NCI-H748 treated with DMSO at 0.1 percent for 48 hours (cell line): Measurements from ENCODE around the gene GZMA.

Experiments
- DNase-seq: peaks from one replicate; lab custom pipeline; 2025; lab: John Stamatoyannopoulos, UW

The GZMA gene

DNA sequence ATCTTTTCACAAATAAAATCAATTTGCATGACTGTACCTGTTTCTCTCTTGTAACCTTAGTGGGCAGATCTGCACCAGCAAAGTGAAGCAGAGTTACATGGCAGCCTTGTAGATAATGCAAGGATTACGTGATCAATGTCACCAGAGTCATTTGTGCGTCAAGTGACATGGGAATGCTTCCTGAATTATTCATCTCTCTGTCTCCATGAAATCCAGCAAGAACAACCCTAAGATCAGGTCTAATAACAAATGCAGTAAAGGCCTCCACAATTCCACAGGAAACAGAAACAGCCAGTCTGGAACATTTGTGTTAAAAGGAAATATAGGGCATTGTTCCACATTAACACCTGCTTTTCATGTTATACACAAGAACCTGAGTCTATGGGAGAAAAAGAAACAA, 7.8 kb downstream of the GZMA start:
- no peak for DNase-seq

- DNase-seq, result no peak
Observed at GRCh38 chr5:55113327-55113726, 10.9 kb downstream of the GZMA start.

DNA sequence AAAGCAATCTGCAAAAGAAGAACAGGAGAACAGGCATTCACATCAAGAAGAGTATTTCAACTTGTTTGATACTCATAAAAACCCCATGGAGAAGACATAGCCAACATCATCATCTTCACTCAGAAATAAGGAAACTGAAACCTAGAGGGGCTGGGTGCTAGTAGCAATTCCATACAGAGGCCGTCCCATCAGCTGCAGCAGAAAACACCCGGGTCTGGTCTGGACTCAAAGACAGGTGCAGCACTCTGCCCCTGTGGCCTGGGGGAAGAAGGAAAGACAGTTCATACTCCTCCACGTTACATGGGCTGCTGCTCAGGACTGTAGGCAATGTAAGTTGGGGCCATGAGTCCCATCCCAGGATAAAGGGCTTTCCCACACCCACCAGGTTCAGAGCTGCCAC, 11.6 kb downstream of the GZMA start:
- no peak for DNase-seq

GRCh38 chr5:55123365-55123764, 20.9 kb downstream of the GZMA start:
- no peak for DNase-seq

DNA sequence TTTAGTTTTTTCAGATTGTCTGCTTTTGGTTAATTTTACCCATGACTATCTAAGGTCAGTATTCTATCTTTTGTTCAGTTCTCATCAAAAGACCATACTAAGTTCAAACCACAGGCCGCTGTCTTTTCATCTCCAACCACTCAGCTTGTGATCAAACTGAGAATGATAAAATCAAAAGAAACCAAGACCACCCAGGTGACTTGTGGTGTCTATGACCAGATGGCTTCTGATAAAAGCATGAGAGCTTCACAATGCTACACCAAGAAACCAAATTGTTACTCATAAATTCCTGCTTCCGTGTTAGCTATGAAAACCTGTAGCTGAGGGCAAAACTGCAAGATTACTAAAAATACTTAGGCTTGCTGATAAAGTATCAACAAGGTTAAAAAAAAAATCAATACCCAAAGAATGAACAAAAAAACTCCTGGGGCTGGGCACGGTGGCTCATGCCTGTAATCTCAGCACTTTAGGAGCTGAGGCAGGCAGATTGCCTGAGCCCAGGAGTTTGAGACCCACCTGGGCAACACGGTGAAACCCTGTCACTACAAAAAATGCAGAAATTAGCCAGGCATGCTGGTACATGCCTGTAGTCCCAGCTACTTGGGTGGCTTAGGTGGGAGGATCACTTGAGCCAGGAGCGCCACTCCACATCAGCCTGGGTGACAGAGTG, 31.7 kb downstream of the GZMA start:
- no peak for DNase-seq

DNA sequence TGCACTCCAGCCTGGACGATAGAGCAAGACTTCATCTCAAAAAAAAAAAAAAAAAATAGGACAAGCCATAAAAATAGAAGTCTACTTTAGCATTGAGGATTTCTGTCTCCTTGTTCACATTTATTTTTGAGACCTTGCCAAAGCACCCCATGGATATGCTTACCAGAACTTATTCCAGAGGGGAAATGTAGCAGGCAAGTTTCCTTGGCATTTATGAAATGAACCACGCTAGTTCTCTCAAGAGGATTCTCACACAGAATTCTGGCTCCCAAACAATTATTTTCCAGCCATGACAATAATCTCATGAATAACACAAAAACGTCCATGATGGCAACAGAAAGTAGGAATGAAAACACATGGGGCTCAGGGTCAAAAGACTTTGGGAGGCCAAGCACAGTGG, 34.1 kb downstream of the GZMA start:
- DNase-seq, result no peak

DNA sequence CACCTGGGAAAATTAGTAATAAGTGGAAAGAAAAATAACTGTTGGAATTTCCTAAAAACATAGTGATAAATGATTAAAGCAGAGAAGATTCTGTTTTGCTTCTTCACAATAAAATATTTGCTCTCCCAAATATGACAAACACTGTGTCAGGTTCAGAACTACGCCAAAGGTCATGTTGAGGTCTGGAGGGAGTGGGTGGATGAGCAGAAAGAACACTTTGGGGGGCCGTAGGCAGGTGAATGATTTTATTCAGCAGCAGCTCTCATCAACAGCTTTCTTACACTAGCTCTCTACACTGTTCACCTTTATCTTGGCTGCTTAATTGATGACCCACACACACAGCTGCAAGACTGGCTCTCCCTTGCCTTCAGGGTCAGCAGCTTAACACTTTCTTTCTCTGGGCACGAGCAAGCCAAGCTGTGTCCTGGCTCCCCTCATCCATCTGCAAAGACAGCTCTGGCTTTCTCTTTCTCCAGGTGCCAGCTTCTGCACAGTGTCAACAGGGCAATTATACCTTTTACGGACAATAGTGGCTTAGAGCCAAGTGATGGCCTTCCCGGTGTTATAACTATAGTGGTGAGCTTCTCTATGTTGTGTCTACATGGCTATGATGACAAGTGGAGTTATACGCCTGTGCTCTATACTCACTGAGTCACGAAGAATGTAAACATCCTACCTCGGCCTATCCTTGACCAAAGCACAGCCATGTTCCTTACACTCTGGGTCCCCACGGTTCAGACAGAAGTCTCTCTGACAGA, 38.6 kb downstream of the GZMA start:
- DNase-seq, result no peak

DNA sequence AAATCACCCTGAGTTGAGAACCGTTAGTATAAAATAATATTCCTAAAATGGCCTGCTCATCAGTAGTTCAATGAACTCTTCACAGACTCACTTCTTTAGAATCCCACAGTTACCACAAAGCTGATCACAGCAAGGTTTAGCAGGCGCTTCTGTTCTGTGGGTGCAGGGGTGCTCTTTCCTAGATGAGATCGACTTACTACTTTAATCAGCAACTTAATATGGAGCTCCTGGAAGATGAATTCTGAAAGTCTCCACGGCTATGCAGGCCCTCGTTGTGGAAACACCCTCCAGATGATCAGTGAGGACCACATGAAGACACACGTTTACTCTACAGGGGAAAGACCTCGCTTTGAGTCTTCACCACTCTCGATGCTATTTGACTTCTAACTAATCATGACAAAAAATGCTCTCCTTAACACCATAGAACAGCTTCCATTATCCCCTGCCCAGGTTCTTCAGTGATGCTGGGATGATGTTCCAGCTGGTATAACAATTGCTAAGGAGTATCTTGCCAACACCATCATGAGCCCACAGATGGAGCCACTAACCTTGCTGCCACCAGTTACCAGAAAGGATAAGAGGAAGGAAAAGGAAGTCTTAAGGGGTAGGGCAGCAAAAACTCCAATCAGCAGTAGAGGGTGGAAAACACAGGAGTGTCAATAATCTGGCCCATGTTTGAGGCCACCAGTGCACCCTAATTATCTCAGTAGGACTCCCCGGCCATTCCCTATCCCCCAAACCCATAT, 39.7 kb downstream of the GZMA start:
- DNase-seq, result no peak

GRCh38 chr5:55143624-55144023, 41.2 kb downstream of the GZMA start:
- DNase-seq, result no peak

GRCh38 chr5:55146080-55146479, 43.6 kb downstream of the GZMA start:
- DNase-seq, result no peak

DNA sequence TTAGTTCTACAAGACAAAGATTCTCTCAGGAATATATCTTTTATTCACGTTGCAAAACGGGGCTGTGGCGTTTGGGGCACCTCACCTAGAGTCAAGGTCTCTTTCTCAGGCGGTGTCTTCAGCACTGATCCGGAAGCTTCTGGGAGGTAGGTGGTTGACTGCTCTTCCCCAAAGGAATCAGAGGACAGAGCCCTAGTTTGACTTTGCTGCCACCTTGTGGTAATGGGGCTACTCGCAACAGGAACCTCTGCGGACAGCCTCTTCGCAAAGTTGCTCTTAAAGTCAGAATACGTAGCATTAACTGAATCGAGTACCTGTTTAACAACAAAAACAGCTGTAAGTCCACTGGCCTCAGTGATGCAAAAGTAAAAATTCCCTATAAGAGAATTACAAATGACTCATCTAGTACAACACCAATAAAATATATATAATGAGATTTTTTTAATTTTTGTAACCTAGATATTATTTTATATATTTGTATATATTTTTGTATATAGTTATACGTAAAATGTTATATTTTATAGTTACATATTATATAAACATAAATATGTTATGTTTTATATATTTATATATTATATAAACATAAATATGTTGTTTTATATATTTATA, 44.2 kb downstream of the GZMA start:
- DNase-seq, result peak; percentile 76

- no peak for DNase-seq
Observed at GRCh38 chr5:55149308-55149795, 46.9 kb downstream of the GZMA start.

DNA sequence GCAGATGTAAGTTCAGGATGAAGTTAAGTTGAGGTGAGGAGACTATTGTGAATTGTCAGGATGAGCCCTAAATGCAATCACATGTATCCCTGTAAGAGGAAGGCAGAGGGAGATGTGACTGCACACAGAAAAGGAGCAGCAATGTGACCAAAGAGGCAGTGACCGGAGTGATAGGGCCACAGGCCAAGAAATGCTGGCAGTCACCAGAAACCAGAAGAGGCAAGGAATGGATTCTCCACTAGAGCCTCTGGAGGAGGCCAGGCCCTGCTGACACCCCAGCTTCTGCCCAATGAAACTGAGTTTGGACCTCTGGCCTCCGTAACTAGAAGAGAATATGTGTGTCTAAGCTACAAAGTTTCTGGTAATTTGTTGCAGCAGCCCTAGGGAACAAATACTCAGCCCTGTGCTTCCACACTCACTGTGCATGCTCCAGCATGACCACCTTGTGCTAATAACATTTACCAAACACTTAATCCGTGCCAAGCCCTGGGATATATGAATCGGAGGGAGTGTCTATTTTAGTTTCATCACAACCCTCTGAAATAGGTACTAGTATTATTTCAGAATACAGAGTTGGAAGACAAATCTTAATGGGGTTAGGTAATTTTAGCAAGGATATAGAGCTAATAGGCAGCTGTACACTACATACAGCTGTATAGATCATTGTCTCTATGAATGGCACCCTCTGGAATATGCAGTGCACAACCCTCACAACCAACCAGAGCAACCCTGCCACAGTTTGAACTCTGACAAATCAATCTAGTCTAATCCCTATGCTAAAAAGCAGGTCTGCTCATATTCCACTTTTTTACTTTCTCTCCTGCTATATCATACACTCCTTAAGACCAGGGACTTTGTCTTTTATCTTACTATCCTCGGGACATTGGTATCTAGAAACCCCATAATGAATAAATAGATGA, 49.7 kb downstream of the GZMA start:
- DNase-seq, result no peak

DNA sequence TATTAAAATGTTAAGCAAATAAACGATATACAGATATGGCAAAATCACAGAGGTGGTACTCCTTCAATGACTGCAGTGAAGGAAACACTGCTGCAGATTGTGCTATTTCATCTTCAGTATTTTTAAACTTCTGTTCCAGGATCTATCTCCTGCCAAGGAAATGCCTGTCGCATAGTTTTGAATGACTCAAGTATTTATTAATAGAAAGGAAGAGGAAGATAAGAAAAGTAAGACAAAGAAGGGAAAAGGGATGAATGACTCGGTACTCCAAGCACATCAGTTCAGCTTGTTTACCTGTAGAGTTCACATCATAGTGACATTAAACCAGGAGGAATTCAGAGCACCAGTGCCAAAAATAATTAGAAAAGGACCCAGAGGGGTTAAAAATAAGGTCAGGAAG, 52.4 kb downstream of the GZMA start:
- DNase-seq, result no peak
